Stimulated activated CD8-positive, alpha-beta memory T cell treated with anti-CD3 and anti-CD28 coated beads, Interleukin-4, amount 100 ng/mL, for 48 hours (primary cell): ENCODE data around the gene ZNF646.

ENCODE experiments used
- DNase-seq: peaks from one replicate; pipeline ENCODE4 v3.0.0-alpha.2; 2020

Gene ZNF646

GRCh38 chr16:31073970-31074813 is at the start of gene ZNF646, which contains the start of gene ZNF668:
ZNF646 (plus strand) TSS chr16:31074422; CDS start chr16:31076325, 1,903 bp downstream.
ZNF668 (minus strand) TSS chr16:31074240; CDS start chr16:31064459, 9,781 bp downstream.
- peak; percentile 98 for DNase-seq

GRCh38 chr16:31025339-31025738 is 48.9 kb upstream of the ZNF646 start:
- no peak for DNase-seq

GRCh38 chr16:31029272-31029671 is 45.0 kb upstream of the ZNF646 start:
- no peak for DNase-seq

- no peak for DNase-seq
These were observed 42.9 kb upstream of the ZNF646 start for GRCh38 chr16:31031276-31031675.

- DNase-seq, result peak; percentile 99
These were observed 41.2 kb upstream of the ZNF646 start, which contains the start of gene STX4 for GRCh38 chr16:31032736-31033708. STX4 (plus strand) TSS chr16:31033558; CDS start chr16:31033806, 248 bp downstream.

- peak; percentile 92 for DNase-seq
These were observed 40.3 kb upstream of the ZNF646 start for GRCh38 chr16:31033709-31034492.

- DNase-seq, result no peak
These were observed 37.5 kb upstream of the ZNF646 start for GRCh38 chr16:31036691-31037090.

GRCh38 chr16:31038993-31039392 is 35.2 kb upstream of the ZNF646 start:
- no peak for DNase-seq

- DNase-seq, result no peak
These were observed 31.4 kb upstream of the ZNF646 start for GRCh38 chr16:31042866-31043265.

GRCh38 chr16:31043352-31043751 is 30.9 kb upstream of the ZNF646 start:
- no peak for DNase-seq

GRCh38 chr16:31043898-31044481 is 30.2 kb upstream of the ZNF646 start:
- DNase-seq, result no peak

GRCh38 chr16:31050280-31051030 is 23.8 kb upstream of the ZNF646 start:
- no peak for DNase-seq

- DNase-seq, result peak; percentile 37
These were observed 22.1 kb upstream of the ZNF646 start for GRCh38 chr16:31052114-31052513.

GRCh38 chr16:31055613-31056012 is 18.6 kb upstream of the ZNF646 start:
- DNase-seq, result no peak

GRCh38 chr16:31061126-31061812 is 13.0 kb upstream of the ZNF646 start:
- DNase-seq, result no peak

- no peak for DNase-seq
These were observed 12.3 kb upstream of the ZNF646 start for GRCh38 chr16:31061813-31062440.

- DNase-seq, result no peak
These were observed 10.8 kb upstream of the ZNF646 start for GRCh38 chr16:31063495-31063842.

- DNase-seq, result no peak
These were observed 10.2 kb upstream of the ZNF646 start for GRCh38 chr16:31063843-31064611.

- no peak for DNase-seq
These were observed 9.2 kb upstream of the ZNF646 start for GRCh38 chr16:31064882-31065461.
